HFF-Myc (cell line): ENCODE results near the gene TMEM61.

Source experiments
- DNase-seq: peaks from one replicate; pipeline ENCODE4 v3.0.0-alpha.2; 2011; ENCODE audit warnings: low read depth; ENCODE audit errors: extremely low read depth
- H3K4me3 ChIP-seq: replicated peaks from 2 replicates; pipeline ENCODE4 v1.5.1; 2011; ENCODE audit warnings: low read depth, mild to moderate bottlenecking, control low read depth, low read length
- TF ChIP-seq, protein P1 (sequence below): IDR thresholded peaks from 2 replicates; pipeline ENCODE4 v1.5.1; 2012; ENCODE audit warnings: mild to moderate bottlenecking, low read depth, low read length, control low read depth; ENCODE audit errors: missing control alignments

Gene TMEM61

GRCh38 chr1:54970901-54971300, 9.5 kb upstream of the TMEM61 start:
- no peak overlapping the region for H3K4me3 ChIP-seq

GRCh38 chr1:54971317-54971791, 9.1 kb upstream of the TMEM61 start:
- TF ChIP-seq, protein P1, sequence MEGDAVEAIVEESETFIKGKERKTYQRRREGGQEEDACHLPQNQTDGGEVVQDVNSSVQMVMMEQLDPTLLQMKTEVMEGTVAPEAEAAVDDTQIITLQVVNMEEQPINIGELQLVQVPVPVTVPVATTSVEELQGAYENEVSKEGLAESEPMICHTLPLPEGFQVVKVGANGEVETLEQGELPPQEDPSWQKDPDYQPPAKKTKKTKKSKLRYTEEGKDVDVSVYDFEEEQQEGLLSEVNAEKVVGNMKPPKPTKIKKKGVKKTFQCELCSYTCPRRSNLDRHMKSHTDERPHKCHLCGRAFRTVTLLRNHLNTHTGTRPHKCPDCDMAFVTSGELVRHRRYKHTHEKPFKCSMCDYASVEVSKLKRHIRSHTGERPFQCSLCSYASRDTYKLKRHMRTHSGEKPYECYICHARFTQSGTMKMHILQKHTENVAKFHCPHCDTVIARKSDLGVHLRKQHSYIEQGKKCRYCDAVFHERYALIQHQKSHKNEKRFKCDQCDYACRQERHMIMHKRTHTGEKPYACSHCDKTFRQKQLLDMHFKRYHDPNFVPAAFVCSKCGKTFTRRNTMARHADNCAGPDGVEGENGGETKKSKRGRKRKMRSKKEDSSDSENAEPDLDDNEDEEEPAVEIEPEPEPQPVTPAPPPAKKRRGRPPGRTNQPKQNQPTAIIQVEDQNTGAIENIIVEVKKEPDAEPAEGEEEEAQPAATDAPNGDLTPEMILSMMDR, result no peak
- no peak for DNase-seq
- no peak overlapping the region for H3K4me3 ChIP-seq

More at GRCh38 chr1:54970901-54971300, 9.5 kb upstream of the TMEM61 start:
- TF ChIP-seq, protein P1, result no peak
- DNase-seq, result no peak

DNA sequence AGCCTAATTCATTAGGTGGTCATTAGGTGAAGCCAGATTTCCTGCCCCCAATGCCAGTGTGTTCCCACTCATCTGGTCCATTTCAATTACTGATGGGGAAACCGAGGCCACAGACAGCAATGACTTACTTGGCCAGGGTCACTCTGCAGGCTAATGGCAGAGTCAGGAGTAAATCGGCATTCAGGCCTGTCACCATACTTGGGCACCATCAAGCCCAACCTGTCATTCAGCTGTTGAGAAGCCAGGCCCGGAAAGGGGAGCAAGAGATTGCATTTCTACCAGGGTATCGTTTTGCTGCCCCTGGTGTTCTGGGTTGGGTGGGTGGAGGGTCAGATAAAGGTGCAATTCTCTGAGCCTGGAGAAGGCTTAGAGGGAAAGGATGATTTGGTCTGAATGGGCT, 8.0 kb upstream of the TMEM61 start:
- H3K4me3 ChIP-seq, result no peak overlapping the region
- DNase-seq, result no peak

DNA sequence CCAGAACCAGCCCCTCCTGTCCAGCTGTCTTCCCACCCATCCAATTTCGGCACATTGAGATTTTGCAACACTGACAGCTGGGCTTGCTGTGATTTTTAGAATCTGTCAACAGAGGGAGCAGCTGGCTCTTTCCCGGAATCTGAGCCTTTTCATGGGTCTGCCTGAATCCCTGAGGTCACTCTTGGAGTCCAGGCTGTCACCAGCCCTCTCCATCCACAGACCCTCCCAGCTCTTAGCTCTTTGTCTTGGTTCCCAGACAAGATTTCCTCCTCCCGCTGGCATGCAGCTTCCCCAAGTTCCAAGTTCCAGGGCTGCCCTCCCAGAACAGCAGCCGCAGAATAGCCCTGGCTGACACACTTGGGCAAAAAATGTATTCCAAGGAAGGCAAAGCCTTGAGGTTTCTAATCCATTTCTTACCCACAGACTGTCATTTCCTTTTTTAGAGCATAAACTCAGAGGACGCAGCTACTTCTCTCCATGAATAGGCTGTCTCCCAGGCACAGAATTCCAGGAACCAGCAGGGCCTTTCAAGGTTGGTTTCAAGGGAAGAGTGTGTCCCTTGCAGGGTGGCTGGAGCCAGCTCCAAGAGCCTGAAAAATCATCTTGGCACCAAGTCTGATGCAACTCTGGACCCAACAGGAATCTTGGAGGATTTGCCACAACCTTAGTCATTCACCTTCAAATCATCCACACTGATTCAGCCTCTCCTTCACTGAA, 7.1 kb upstream of the TMEM61 start:
- TF ChIP-seq, protein P1, result peak; percentile 44
- no peak overlapping the region for H3K4me3 ChIP-seq
- DNase-seq, result no peak

More for the DNA sequence above, 8.0 kb upstream of the TMEM61 start:
- TF ChIP-seq, protein P1, result no peak

GRCh38 chr1:54975356-54976108, 4.9 kb upstream of the TMEM61 start:
- H3K4me3 ChIP-seq, result no peak overlapping the region
- TF ChIP-seq, protein P1, result no peak
- no peak for DNase-seq

GRCh38 chr1:54976747-54977146, 3.7 kb upstream of the TMEM61 start:
- no peak for DNase-seq
- no peak overlapping the region for H3K4me3 ChIP-seq
- TF ChIP-seq, protein P1, result no peak
